DMS114 treated with DMSO at 0.1 percent for 48 hours (cell line): ENCODE results near the gene NOTCH2.

ENCODE experiments used
- DNase-seq: peaks from one replicate; lab custom pipeline; 2025; ENCODE audit not compliant: unreplicated experiment; lab: John Stamatoyannopoulos, UW

The NOTCH2 gene

GRCh38 chr1:119948342-119949214, 120.9 kb downstream of the NOTCH2 start:
- DNase-seq: peak; percentile 65

- DNase-seq: no peak
Measured at GRCh38 chr1:119947468-119947867, 122.0 kb downstream of the NOTCH2 start.

- no peak for DNase-seq
Measured at GRCh38 chr1:119946724-119947123, 122.7 kb downstream of the NOTCH2 start.

GRCh38 chr1:119943216-119943615, 126.2 kb downstream of the NOTCH2 start:
- DNase-seq: no peak

GRCh38 chr1:119941392-119941791, 128.1 kb downstream of the NOTCH2 start:
- no peak for DNase-seq

- DNase-seq: no peak
Measured at GRCh38 chr1:119940697-119941096, 128.8 kb downstream of the NOTCH2 start.

GRCh38 chr1:119937198-119937597, 132.3 kb downstream of the NOTCH2 start:
- DNase-seq: no peak

- DNase-seq: no peak
Measured at GRCh38 chr1:119935915-119936314, 133.5 kb downstream of the NOTCH2 start.

- DNase-seq: no peak
Measured at GRCh38 chr1:119935373-119935772, 134.1 kb downstream of the NOTCH2 start.

- no peak for DNase-seq
Measured at GRCh38 chr1:119933397-119933796, 136.1 kb downstream of the NOTCH2 start.

- DNase-seq: no peak
Measured at GRCh38 chr1:119929643-119930315, 139.7 kb downstream of the NOTCH2 start.

- no peak for DNase-seq
Measured at GRCh38 chr1:119926553-119926952, 142.9 kb downstream of the NOTCH2 start.

GRCh38 chr1:119924948-119925898, 144.2 kb downstream of the NOTCH2 start:
- no peak for DNase-seq

GRCh38 chr1:119920104-119920968, 149.1 kb downstream of the NOTCH2 start:
- no peak for DNase-seq

- DNase-seq: no peak
Measured at GRCh38 chr1:119919241-119919640, 150.2 kb downstream of the NOTCH2 start.

GRCh38 chr1:119918301-119918700, 151.2 kb downstream of the NOTCH2 start:
- no peak for DNase-seq

GRCh38 chr1:119917304-119918055, 152.0 kb downstream of the NOTCH2 start:
- no peak for DNase-seq

- no peak for DNase-seq
Measured at GRCh38 chr1:119915517-119915916, 153.9 kb downstream of the NOTCH2 start.

GRCh38 chr1:119914071-119914470, 155.4 kb downstream of the NOTCH2 start:
- no peak for DNase-seq

GRCh38 chr1:119912963-119913362, 156.5 kb downstream of the NOTCH2 start:
- no peak for DNase-seq
